Fibroblast of lung (primary cell): ENCODE results near the gene DNAJC12. TPM values are rescaled to one million over a fixed set of nuclear protein-coding genes. Genes with fewer than 3 reads are reported as not detected.
A peak's percentile ranks its signal among the peaks of the same experiment; 100 is the strongest.
"Not testable (repeated sequence)": the region's sequence is repeated elsewhere in the genome, so short reads cannot be mapped to it uniquely, and the experiment has no call there.

Experiments
- DNase-seq, 2 donors: peaks; one replicate each; pipeline versions ENCODE4 v3.0.0 to v3.0.0-alpha.2; 2010; ENCODE audit warnings: low read depth in 2 of 2
- H2AFZ ChIP-seq: 2 replicates; pipeline ENCODE4 v1.5.1; 2012; ENCODE audit warnings: low read length, control low read depth, inconsistent platforms
- H3K27ac ChIP-seq: 2 replicates; pipeline ENCODE4 v1.5.1; 2011; ENCODE audit warnings: low read length, control low read depth; ENCODE audit not compliant: insufficient read depth
- H3K27me3 ChIP-seq: 2 replicates; pipeline ENCODE4 v1.5.1; 2011; ENCODE audit warnings: mild to moderate bottlenecking, low read length; ENCODE audit not compliant: control insufficient read depth, insufficient read depth
- H3K36me3 ChIP-seq: 2 replicates; pipeline ENCODE4 v1.5.1; 2011; ENCODE audit warnings: low read length; ENCODE audit not compliant: control insufficient read depth, insufficient read depth
- H3K4me1 ChIP-seq: 2 replicates; pipeline ENCODE4 v1.5.1; 2011; ENCODE audit warnings: low read length; ENCODE audit not compliant: control insufficient read depth, insufficient read depth; ENCODE audit errors: extremely low read depth
- H3K4me2 ChIP-seq: 2 replicates; pipeline ENCODE4 v1.5.1; 2011; ENCODE audit warnings: low read length, control low read depth; ENCODE audit not compliant: insufficient read depth; ENCODE audit errors: extremely low read depth
- H3K4me3 ChIP-seq, 4 experiments: fragments of 200-600 bp in 1 of 4; sonication (generic) in 1 of 4; replicated peaks in 1 of 4; 2 replicates each; pipeline ENCODE4 v1.5.1; 2011 to 2016; ENCODE audit warnings: low read length in 4 of 4, low read depth in 3 of 4, mild to moderate bottlenecking in 3 of 4, control low read depth in 2 of 4, inconsistent platforms in 1 of 4, mixed read lengths in 1 of 4; ENCODE audit not compliant: insufficient read depth in 1 of 4; ENCODE audit errors: control extremely low read depth in 1 of 4
- H3K79me2 ChIP-seq: 2 replicates; pipeline ENCODE4 v1.5.1; 2012; ENCODE audit warnings: mild to moderate bottlenecking, low read length, inconsistent platforms; ENCODE audit not compliant: control insufficient read depth, insufficient read depth
- H3K9ac ChIP-seq: 2 replicates; pipeline ENCODE4 v1.5.1; 2011; ENCODE audit warnings: mild to moderate bottlenecking, low read length, control low read depth; ENCODE audit not compliant: insufficient read depth
- H3K9me3 ChIP-seq: 2 replicates; pipeline ENCODE4 v1.5.1; 2012; ENCODE audit warnings: low read depth, low read length; ENCODE audit not compliant: control insufficient read depth, insufficient read depth
- H4K20me1 ChIP-seq: 2 replicates; pipeline ENCODE4 v1.5.1; 2011; ENCODE audit warnings: low read length; ENCODE audit not compliant: control insufficient read depth, insufficient read depth; ENCODE audit errors: extremely low read depth
- EZH2 ChIP-seq: IDR thresholded peaks from 2 replicates; pipeline ENCODE4 v1.5.1; 2012; ENCODE audit warnings: low read length, control low read depth, mild to moderate bottlenecking; ENCODE audit errors: missing control alignments
- polyA plus RNA-seq, 2 donors: library from polyadenylated mRNA; depleted of rRNA in 1 of 2; stranded (reverse) in 1 of 2; unstranded in 1 of 2; fragments of >200 nt; gene quantifications; 2 replicates each; pipeline ENCODE4 v1.2.1, GENCODE V29; 2011 to 2012; ENCODE audit warnings: missing spikeins in 1 of 2
- total RNA-seq: library from RNA; depleted of rRNA; stranded (reverse); fragments of >200 nt; gene quantifications from 2 replicates; pipeline ENCODE4 v1.2.1, GENCODE V29; 2014
- TF ChIP-seq, protein P1 (sequence below), 2 donors: IDR thresholded peaks in 1 of 2; conservative IDR thresholded peaks in 1 of 2; 1 replicate in 1 of 2; 2 replicates in 1 of 2; pipeline ENCODE4 v1.5.1; 2011 to 2012; ENCODE audit warnings: low read length in 2 of 2, control low read depth in 1 of 2, inconsistent platforms in 1 of 2, low read depth in 1 of 2, mild to moderate bottlenecking in 1 of 2

Gene DNAJC12
- total and polyA plus RNA-seq, 2 donors (not counting 1 experiment from before 2014, with no cell fraction given): 1.8 to 2.3 TPM

DNA sequence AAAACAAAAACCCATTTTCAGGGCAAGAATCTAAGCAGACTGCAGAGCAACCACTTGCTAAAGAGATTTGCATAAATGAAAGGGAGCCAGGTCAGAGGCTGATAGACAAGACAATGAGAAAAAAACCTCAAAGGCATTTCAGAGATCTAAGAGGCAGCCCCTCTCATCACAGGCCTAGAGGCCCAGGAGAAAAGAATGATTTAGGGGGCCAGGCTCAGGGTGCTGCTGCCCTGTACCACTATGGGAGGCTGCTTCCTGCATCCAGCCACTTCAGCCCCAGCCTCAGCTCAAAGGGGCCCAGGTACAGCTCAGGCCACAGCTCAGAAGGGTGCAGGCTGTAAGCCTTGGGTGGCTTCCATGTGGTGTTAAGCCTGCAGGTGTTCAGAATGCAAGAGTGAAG lies 3.7 kb upstream of the DNAJC12 start:
- Histone ChIP-seq H3K9ac (no peak overlapping the region), H3K9me3 (no peaks in the 10 kb centered on the region), H3K79me2 (no peaks in the 10 kb centered on the region), H3K36me3 (no peaks in the 10 kb centered on the region), H3K27me3 (no peaks in the 10 kb centered on the region), H4K20me1 (no peaks in the 10 kb centered on the region), H3K4me3 (no peak overlapping the region), H3K27ac (no peak overlapping the region), H3K4me2 (no peak overlapping the region), H2AFZ (no peak overlapping the region), H3K4me1 (no peaks in the 10 kb centered on the region)
- no peak for DNase-seq
- no peak for TF ChIP-seq EZH2
- TF ChIP-seq, protein P1, sequence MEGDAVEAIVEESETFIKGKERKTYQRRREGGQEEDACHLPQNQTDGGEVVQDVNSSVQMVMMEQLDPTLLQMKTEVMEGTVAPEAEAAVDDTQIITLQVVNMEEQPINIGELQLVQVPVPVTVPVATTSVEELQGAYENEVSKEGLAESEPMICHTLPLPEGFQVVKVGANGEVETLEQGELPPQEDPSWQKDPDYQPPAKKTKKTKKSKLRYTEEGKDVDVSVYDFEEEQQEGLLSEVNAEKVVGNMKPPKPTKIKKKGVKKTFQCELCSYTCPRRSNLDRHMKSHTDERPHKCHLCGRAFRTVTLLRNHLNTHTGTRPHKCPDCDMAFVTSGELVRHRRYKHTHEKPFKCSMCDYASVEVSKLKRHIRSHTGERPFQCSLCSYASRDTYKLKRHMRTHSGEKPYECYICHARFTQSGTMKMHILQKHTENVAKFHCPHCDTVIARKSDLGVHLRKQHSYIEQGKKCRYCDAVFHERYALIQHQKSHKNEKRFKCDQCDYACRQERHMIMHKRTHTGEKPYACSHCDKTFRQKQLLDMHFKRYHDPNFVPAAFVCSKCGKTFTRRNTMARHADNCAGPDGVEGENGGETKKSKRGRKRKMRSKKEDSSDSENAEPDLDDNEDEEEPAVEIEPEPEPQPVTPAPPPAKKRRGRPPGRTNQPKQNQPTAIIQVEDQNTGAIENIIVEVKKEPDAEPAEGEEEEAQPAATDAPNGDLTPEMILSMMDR (conservative IDR thresholded peaks at IDR 0.05 in 1 of 2, IDR thresholded peaks at IDR 0.05 in 1 of 2; ENCODE audit: low read depth in 1 of 2, low read length in 2 of 2): no peak

DNA sequence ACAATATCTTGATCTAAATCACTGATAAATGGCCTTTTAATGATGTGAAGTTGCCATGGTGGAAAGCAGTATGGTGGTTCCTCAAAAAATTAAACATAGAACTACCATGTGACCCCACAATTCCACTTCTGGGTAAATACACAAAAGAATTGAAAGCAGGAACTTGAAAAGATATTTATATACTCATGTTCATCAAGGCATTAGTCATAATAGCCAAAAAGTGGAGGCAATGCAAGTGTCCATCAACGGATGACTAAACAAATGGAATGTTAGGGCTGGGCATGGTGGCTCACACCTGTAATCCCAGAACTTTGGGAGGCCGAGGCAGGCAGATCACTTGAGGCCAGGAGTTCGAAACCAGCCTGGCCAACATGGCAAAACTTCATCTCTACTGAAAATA lies 2.0 kb upstream of the DNAJC12 start:
- Histone ChIP-seq H3K27ac (no peak overlapping the region), H3K79me2 (no peaks in the 10 kb centered on the region), H2AFZ (no peak overlapping the region), H3K9ac (no peak overlapping the region), H3K27me3 (no peaks in the 10 kb centered on the region), H3K4me1 (no peaks in the 10 kb centered on the region), H3K36me3 (no peaks in the 10 kb centered on the region), H3K9me3 (no peaks in the 10 kb centered on the region), H3K4me2 (no peak overlapping the region), H3K4me3 (no peak overlapping the region), H4K20me1 (no peaks in the 10 kb centered on the region)
- TF ChIP-seq EZH2: no peak
- TF ChIP-seq, protein P1 (conservative IDR thresholded peaks at IDR 0.05 in 1 of 2, IDR thresholded peaks at IDR 0.05 in 1 of 2; ENCODE audit: low read depth in 1 of 2, low read length in 2 of 2): no peak
- peak in 1 of 2 donors; percentile 53 for DNase-seq

DNA sequence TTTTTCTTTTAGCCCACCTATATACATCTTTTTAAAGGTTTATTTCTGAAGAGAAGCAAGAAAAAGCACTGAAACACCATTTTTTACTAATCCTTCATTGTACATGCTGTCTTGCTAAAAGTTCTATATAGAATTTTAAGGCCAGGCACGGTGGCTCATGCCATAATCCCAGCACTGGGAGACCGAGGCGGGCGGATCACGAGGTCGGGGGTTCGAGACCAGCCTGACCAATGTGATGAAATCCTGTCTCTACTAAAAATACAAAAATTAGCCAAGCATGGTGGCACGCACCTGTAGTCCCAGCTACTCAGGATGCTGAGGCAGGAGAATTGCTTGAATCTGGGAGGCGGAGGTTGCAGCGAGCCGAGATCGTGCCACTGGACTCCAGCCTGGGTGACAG lies 1.5 kb upstream of the DNAJC12 start:
- DNase-seq, H3K4me2 ChIP-seq, H3K9me3 ChIP-seq, H3K79me2 ChIP-seq, H3K27ac ChIP-seq, H4K20me1 ChIP-seq, H3K9ac ChIP-seq, H3K4me3 ChIP-seq, H3K27me3 ChIP-seq, H2AFZ ChIP-seq, H3K4me1 ChIP-seq, H3K36me3 ChIP-seq: not testable (repeated sequence)

DNA sequence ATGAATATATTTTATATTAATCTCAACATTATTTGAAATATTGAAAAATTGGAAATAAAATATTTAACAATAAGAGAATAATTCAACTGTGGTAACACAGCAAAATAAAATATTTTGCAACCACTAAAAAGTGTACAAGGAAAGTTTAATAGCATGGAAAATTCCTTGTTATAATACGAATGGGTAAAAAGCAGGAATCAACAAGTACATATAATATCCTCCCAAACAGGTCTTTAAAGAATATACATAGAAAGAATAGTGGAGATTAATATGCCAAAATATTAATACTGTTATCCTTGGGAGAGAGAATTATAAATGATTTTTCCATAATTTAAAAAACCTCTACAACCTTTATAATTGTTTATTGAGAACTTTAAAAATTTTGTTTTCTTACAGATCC lies 1.0 kb downstream of the DNAJC12 start:
- Histone ChIP-seq H3K79me2 (no peaks in the 10 kb centered on the region), H3K4me2 (no peak overlapping the region), H3K4me1 (no peaks in the 10 kb centered on the region), H4K20me1 (no peaks in the 10 kb centered on the region), H3K27me3 (no peaks in the 10 kb centered on the region), H3K9me3 (no peaks in the 10 kb centered on the region), H2AFZ (no peak overlapping the region), H3K4me3 (peak overlapping the region in 1 of 4 experiments; percentile 77), H3K36me3 (no peaks in the 10 kb centered on the region), H3K9ac (no peak overlapping the region), H3K27ac (no peak overlapping the region)
- no peak for DNase-seq
- TF ChIP-seq, protein P1 (conservative IDR thresholded peaks at IDR 0.05 in 1 of 2, IDR thresholded peaks at IDR 0.05 in 1 of 2; ENCODE audit: low read depth in 1 of 2, low read length in 2 of 2): no peak
- TF ChIP-seq EZH2: no peak
